ENCODE results near the gene SH3GLB2. TPM values are rescaled to one million over a fixed set of nuclear protein-coding genes. Genes with fewer than 3 reads are reported as not detected.

SH3GLB2 gene
- total RNA-seq, 2 experiments from 2014 or later, result 87.0 to 90.5 TPM

- CTCF ChIA-PET, result no interaction called here
- H3K9me3 Mint-ChIP-seq, result no peaks in the 10 kb centered on the region
- POLR2A ChIA-PET, result interaction anchor here (0.7 to 4.6 kb wide), 4 partner anchors 9 to 104 kb away, joined by 3 to 25 read pairs (median 3); partner anchors contain the start of genes DOLPP1 and SH3GLB2
- H3K4me3 Mint-ChIP-seq, result no peak overlapping the region
- H3K27ac Mint-ChIP-seq, result no peak overlapping the region
- DNase-seq, result no peak
- H3K27me3 Mint-ChIP-seq, result no peaks in the 10 kb centered on the region
- peaks cover 23% of the 10 kb centered on the region for H3K36me3 Mint-ChIP-seq (ENCODE audit: low read depth)
- H3K4me1 Mint-ChIP-seq, result peaks cover 26% of the 10 kb centered on the region
These were observed 40.0 kb upstream of the SH3GLB2 start for GRCh38 chr9:129068110-129068509.

GRCh38 chr9:129064499-129064908 lies 36.4 kb upstream of the SH3GLB2 start:
- peaks cover 13% of the 10 kb centered on the region for H3K4me1 Mint-ChIP-seq
- H3K36me3 Mint-ChIP-seq (ENCODE audit: low read depth), result peaks cover 25% of the 10 kb centered on the region
- no peak for DNase-seq
- no peaks in the 10 kb centered on the region for H3K9me3 Mint-ChIP-seq
- H3K4me3 Mint-ChIP-seq, result no peak overlapping the region
- no peak overlapping the region for H3K27ac Mint-ChIP-seq
- no peaks in the 10 kb centered on the region for H3K27me3 Mint-ChIP-seq
- CTCF ChIA-PET, result interaction anchor here (0.7 kb wide), 1 partner anchor 54 kb away, joined by 4 read pairs; no protein-coding TSS in a partner anchor
- POLR2A ChIA-PET, result interaction anchor here (1.7 kb wide), 1 partner anchor 16 kb away, joined by 5 read pairs; the partner anchor contains the start of gene DOLPP1

GRCh38 chr9:129063061-129063460 lies 34.9 kb upstream of the SH3GLB2 start:
- no peak overlapping the region for H3K4me3 Mint-ChIP-seq
- H3K9me3 Mint-ChIP-seq, result no peaks in the 10 kb centered on the region
- H3K36me3 Mint-ChIP-seq (ENCODE audit: low read depth), result peaks cover 20% of the 10 kb centered on the region
- H3K27me3 Mint-ChIP-seq, result no peaks in the 10 kb centered on the region
- ChIA-PET CTCF (no interaction called here), POLR2A (no interaction called here)
- no peak for DNase-seq
- H3K27ac Mint-ChIP-seq, result no peak overlapping the region
- H3K4me1 Mint-ChIP-seq, result peaks cover under 1% of the 10 kb centered on the region

- Mint-ChIP-seq H3K4me3 (no peak overlapping the region), H3K27me3 (no peaks in the 10 kb centered on the region), H3K4me1 (no peaks in the 10 kb centered on the region), H3K36me3 (ENCODE audit: low read depth) (peaks cover 19% of the 10 kb centered on the region), H3K27ac (no peak overlapping the region), H3K9me3 (no peaks in the 10 kb centered on the region)
- POLR2A ChIA-PET, result no interaction called here
- DNase-seq, result no peak
- CTCF ChIA-PET, result no interaction called here
These were observed 32.9 kb upstream of the SH3GLB2 start for GRCh38 chr9:129060991-129061390.

GRCh38 chr9:129059796-129060785 lies 32.0 kb upstream of the SH3GLB2 start:
- H3K36me3 Mint-ChIP-seq (ENCODE audit: low read depth), result peaks cover 13% of the 10 kb centered on the region
- CTCF ChIA-PET, result no interaction called here
- no peak overlapping the region for H3K27ac Mint-ChIP-seq
- POLR2A ChIA-PET, result no interaction called here
- no peaks in the 10 kb centered on the region for H3K9me3 Mint-ChIP-seq
- no peaks in the 10 kb centered on the region for H3K27me3 Mint-ChIP-seq
- H3K4me3 Mint-ChIP-seq, result no peak overlapping the region
- no peak for DNase-seq
- H3K4me1 Mint-ChIP-seq, result no peaks in the 10 kb centered on the region

GRCh38 chr9:129058965-129059795 lies 31.0 kb upstream of the SH3GLB2 start:
- POLR2A ChIA-PET, result interaction anchor here (0.9 kb wide), 1 partner anchor 9 kb away, joined by 3 read pairs; no protein-coding TSS in a partner anchor
- Mint-ChIP-seq H3K36me3 (ENCODE audit: low read depth) (peaks cover 13% of the 10 kb centered on the region), H3K9me3 (no peaks in the 10 kb centered on the region), H3K4me3 (no peak overlapping the region), H3K27ac (no peak overlapping the region), H3K27me3 (no peaks in the 10 kb centered on the region), H3K4me1 (no peaks in the 10 kb centered on the region)
- no peak for DNase-seq
- CTCF ChIA-PET, result no interaction called here

- Mint-ChIP-seq H3K4me3 (no peak overlapping the region), H3K27ac (no peak overlapping the region), H3K27me3 (no peaks in the 10 kb centered on the region), H3K36me3 (ENCODE audit: low read depth) (peaks cover 3% of the 10 kb centered on the region), H3K9me3 (no peaks in the 10 kb centered on the region), H3K4me1 (no peaks in the 10 kb centered on the region)
- DNase-seq, result no peak
- ChIA-PET CTCF (no interaction called here), POLR2A (no interaction called here)
These were observed 26.2 kb upstream of the SH3GLB2 start for GRCh38 chr9:129054163-129054851.

GRCh38 chr9:129053020-129053419 lies 24.9 kb upstream of the SH3GLB2 start:
- Mint-ChIP-seq H3K27me3 (no peaks in the 10 kb centered on the region), H3K27ac (no peak overlapping the region), H3K4me1 (no peaks in the 10 kb centered on the region), H3K9me3 (no peaks in the 10 kb centered on the region), H3K36me3 (ENCODE audit: low read depth) (peaks cover 9% of the 10 kb centered on the region), H3K4me3 (no peak overlapping the region)
- ChIA-PET CTCF (no interaction called here), POLR2A (interaction anchor here (0.6 kb wide), 1 partner anchor 16 kb away, joined by 5 read pairs; no protein-coding TSS in a partner anchor)
- no peak for DNase-seq

GRCh38 chr9:129052592-129052991 lies 24.5 kb upstream of the SH3GLB2 start:
- peaks cover 9% of the 10 kb centered on the region for H3K36me3 Mint-ChIP-seq (ENCODE audit: low read depth)
- no peak overlapping the region for H3K27ac Mint-ChIP-seq
- no peaks in the 10 kb centered on the region for H3K27me3 Mint-ChIP-seq
- no peak overlapping the region for H3K4me3 Mint-ChIP-seq
- no peaks in the 10 kb centered on the region for H3K9me3 Mint-ChIP-seq
- ChIA-PET POLR2A (interaction anchor here (0.6 kb wide), 1 partner anchor 15 kb away, joined by 5 read pairs; no protein-coding TSS in a partner anchor), CTCF (no interaction called here)
- no peak for DNase-seq
- H3K4me1 Mint-ChIP-seq, result no peaks in the 10 kb centered on the region

- POLR2A ChIA-PET, result no interaction called here
These were observed 13.9 kb upstream of the SH3GLB2 start for GRCh38 chr9:129042016-129042415.

GRCh38 chr9:129040113-129040643 lies 12.0 kb upstream of the SH3GLB2 start:
- Mint-ChIP-seq H3K4me1 (peaks cover 27% of the 10 kb centered on the region), H3K27me3 (no peaks in the 10 kb centered on the region), H3K9me3 (no peaks in the 10 kb centered on the region), H3K27ac (no peak overlapping the region), H3K36me3 (ENCODE audit: low read depth) (peaks cover 20% of the 10 kb centered on the region), H3K4me3 (no peak overlapping the region)
- POLR2A ChIA-PET, result no interaction called here
- CTCF ChIA-PET, result no interaction called here
- DNase-seq, result no peak

More at GRCh38 chr9:129042016-129042415, 13.9 kb upstream of the SH3GLB2 start:
- CTCF ChIA-PET, result no interaction called here
- no peak for DNase-seq
- no peak overlapping the region for H3K4me3 Mint-ChIP-seq
- H3K4me1 Mint-ChIP-seq, result peaks cover 16% of the 10 kb centered on the region
- no peaks in the 10 kb centered on the region for H3K27me3 Mint-ChIP-seq
- no peaks in the 10 kb centered on the region for H3K9me3 Mint-ChIP-seq
- H3K36me3 Mint-ChIP-seq (ENCODE audit: low read depth), result peaks cover 20% of the 10 kb centered on the region
- peak overlapping the region; percentile 31 for H3K27ac Mint-ChIP-seq

- POLR2A ChIA-PET, result interaction anchor here (1.0 to 1.4 kb wide), 3 partner anchors 10 to 33 kb away, joined by 3 to 4 read pairs (median 3); partner anchors contain the start of gene SH3GLB2
These were observed 10.2 kb upstream of the SH3GLB2 start for GRCh38 chr9:129038109-129038852.

More at GRCh38 chr9:129038109-129038852, 10.2 kb upstream of the SH3GLB2 start:
- no peaks in the 10 kb centered on the region for H3K9me3 Mint-ChIP-seq
- H3K4me1 Mint-ChIP-seq, result peaks cover 27% of the 10 kb centered on the region
- no peak for DNase-seq
- peak overlapping the region; percentile 92 for H3K4me3 Mint-ChIP-seq
- H3K27ac Mint-ChIP-seq, result peak overlapping the region; percentile 51
- H3K36me3 Mint-ChIP-seq (ENCODE audit: low read depth), result peaks cover 17% of the 10 kb centered on the region
- H3K27me3 Mint-ChIP-seq, result no peaks in the 10 kb centered on the region
- CTCF ChIA-PET, result interaction anchor here (0.7 kb wide), 3 partner anchors 10 to 104 kb away, joined by 3 read pairs; partner anchors contain the start of gene SH3GLB2

All from activated CD4-positive, alpha-beta memory T cell treated with anti-CD3 and anti-CD28 coated beads, Interleukin-2, amount 10 ng/mL, durations not matched to agents 7 days and 5 days (primary cell).